Body of pancreas (tissue), 4 donors: ENCODE measurements around the gene TMA7. TPM values are rescaled to one million over a fixed set of nuclear protein-coding genes. Genes with fewer than 3 reads are reported as not detected.
A peak's percentile ranks its signal among the peaks of the same experiment; 100 is the strongest.

Source experiments
- ATAC-seq: fragments of 150-250 bp; one replicate; pipeline ENCODE4 v1.9.1; 2016
- DNase-seq, 4 donors: peaks; one replicate each; pipeline ENCODE4 v3.0.0-alpha.2; 2019
- H3K27ac ChIP-seq, 4 donors: fragments of 200-600 bp; sonication (generic); 1 replicate in 3 of 4; 2 replicates in 1 of 4; pipeline versions ENCODE4 v1.5.1 to v1.6.1; 2016 to 2019; ENCODE audit warnings: mild to moderate bottlenecking in 1 of 4, mixed read lengths in 1 of 4, moderate library complexity in 1 of 4
- H3K27me3 ChIP-seq, 2 donors: fragments of 200-600 bp; sonication (generic); one replicate each; pipeline ENCODE4 v1.6.0; 2016; ENCODE audit warnings: mild to moderate bottlenecking in 1 of 2
- H3K36me3 ChIP-seq, 2 donors: fragments of 200-600 bp; sonication (generic); replicated peaks in 1 of 2; 2 replicates each; pipeline ENCODE4 v1.5.1; 2016; ENCODE audit warnings: low read depth in 2 of 2; ENCODE audit not compliant: insufficient read depth in 1 of 2
- H3K4me1 ChIP-seq: fragments of 200-600 bp; sonication (generic); one replicate; pipeline ENCODE4 v1.6.0; 2016
- H3K4me3 ChIP-seq, 2 donors: fragments of 200-600 bp; sonication (generic); 1 replicate in 1 of 2; 2 replicates in 1 of 2; pipeline ENCODE4 v1.5.1; 2016 to 2019
- H3K9me3 ChIP-seq, 3 donors: fragments of 200-600 bp; sonication (generic); 1 replicate in 2 of 3; 2 replicates in 1 of 3; pipeline ENCODE4 v1.5.1; 2016
- CTCF ChIP-seq, 7 experiments: fragments of 450-650 bp in 4 of 7; fragments of 200-600 bp in 3 of 7; sonication (generic) in 3 of 7; IDR thresholded peaks; one replicate each; pipeline ENCODE4 v1.5.1; 2016 to 2019; ENCODE audit warnings: antibody characterized with exemption in 7 of 7
- POLR2A ChIP-seq, 3 donors: fragments of 450-650 bp; IDR thresholded peaks; one replicate each; pipeline ENCODE4 v1.6.1; 2016; ENCODE audit warnings: antibody characterized with exemption in 3 of 3, mild to moderate bottlenecking in 2 of 3
- WGBS, 2 donors: methylation state at CpG; one replicate each; pipeline ENCODE4 v1.1.5; 2017; 5-methylcytosine and 5-hydroxymethylcytosine counted together
- intact Hi-C: fragments of 100-400 bp; cut with DNase I; formaldehyde crosslinking; loops from one replicate; pipeline ENCODE4 v1.15.1; 2023
- total RNA-seq, 2 donors: library from RNA; depleted of rRNA; stranded (reverse); fragments of >200 nt; gene quantifications; one replicate each; pipeline ENCODE4 v1.1.0, GENCODE V29; 2016

Gene TMA7
- total RNA-seq, 2 donors from 2014 or later: 113 to 156 TPM

GRCh38 chr3:48402281-48402732 lies 37.8 kb upstream of the TMA7 start:
- DNase-seq: peak; percentile 51 to 82 (median 76)
- Histone ChIP-seq H3K27ac (peak overlapping the region; percentile 33 to 68 (median 53)), H3K4me3 (no peak overlapping the region), H3K36me3 (peaks cover 4 to 6% of the 10 kb centered on the region in 2 donors), H3K27me3 (no peaks in the 10 kb centered on the region), H3K4me1 (peaks cover 35% of the 10 kb centered on the region), H3K9me3 (no peaks in the 10 kb centered on the region)
- ATAC-seq: peak; percentile 33
- 29 to 30% methylated on average over 7 to 8 of the region's 8 CpGs for WGBS, 2 donors
- TF ChIP-seq POLR2A (IDR thresholded peaks at IDR 0.05): no peak
- no peak for TF ChIP-seq CTCF (IDR thresholded peaks at IDR 0.05)
- intact Hi-C loops: loop anchor here (5.0 kb wide), 1 partner anchor 35 kb away; no protein-coding TSS in a partner anchor

GRCh38 chr3:48402907-48403306 lies 37.1 kb upstream of the TMA7 start:
- 17 to 56% methylated on average over 1 to 3 of the region's 3 CpGs for WGBS, 2 donors
- H3K4me1 ChIP-seq: peaks cover 35% of the 10 kb centered on the region
- peak in 1 of 4 donors; percentile 6 for DNase-seq
- TF ChIP-seq CTCF (IDR thresholded peaks at IDR 0.05) (no peak), POLR2A (IDR thresholded peaks at IDR 0.05) (no peak)
- intact Hi-C loops: loop anchor here (5.0 kb wide), 1 partner anchor 34 kb away; no protein-coding TSS in a partner anchor
- no peak for ATAC-seq
- H3K27me3 ChIP-seq: no peaks in the 10 kb centered on the region
- H3K4me3 ChIP-seq: no peak overlapping the region
- H3K36me3 ChIP-seq: peaks cover 4 to 6% of the 10 kb centered on the region in 2 donors
- H3K9me3 ChIP-seq: no peaks in the 10 kb centered on the region
- peak overlapping the region in 3 of 4 donors; percentile 53 to 68 (median 53) for H3K27ac ChIP-seq

GRCh38 chr3:48403533-48404439 lies 36.3 kb upstream of the TMA7 start:
- WGBS, 2 donors: 79 to 85% methylated on average over 9 to 15 of the region's 15 CpGs
- ATAC-seq: no peak
- no peaks in the 10 kb centered on the region for H3K27me3 ChIP-seq
- no peak overlapping the region for H3K4me3 ChIP-seq
- H3K9me3 ChIP-seq: no peaks in the 10 kb centered on the region
- peaks cover 29% of the 10 kb centered on the region for H3K4me1 ChIP-seq
- no peak overlapping the region for H3K27ac ChIP-seq
- intact Hi-C loops: loop anchor here (5.0 kb wide), 1 partner anchor 34 kb away; no protein-coding TSS in a partner anchor
- TF ChIP-seq POLR2A (IDR thresholded peaks at IDR 0.05) (no peak), CTCF (IDR thresholded peaks at IDR 0.05) (no peak)
- H3K36me3 ChIP-seq: peaks cover 4 to 6% of the 10 kb centered on the region in 2 donors
- DNase-seq: peak in 2 of 4 donors; percentile 8 to 11

GRCh38 chr3:48404440-48405342 lies 35.4 kb upstream of the TMA7 start:
- WGBS, 2 donors: 71 to 78% methylated on average over 18 to 21 of the region's 21 CpGs
- H3K4me3 ChIP-seq: no peak overlapping the region
- H3K4me1 ChIP-seq: peaks cover 20% of the 10 kb centered on the region
- TF ChIP-seq POLR2A (IDR thresholded peaks at IDR 0.05) (no peak), CTCF (IDR thresholded peaks at IDR 0.05) (no peak)
- ATAC-seq (no peak), DNase-seq (peak; percentile 1 to 9 (median 6))
- no peaks in the 10 kb centered on the region for H3K27me3 ChIP-seq
- intact Hi-C loops: loop anchor here (5.0 kb wide), 1 partner anchor 33 kb away; no protein-coding TSS in a partner anchor
- H3K9me3 ChIP-seq: no peaks in the 10 kb centered on the region
- H3K36me3 ChIP-seq: peaks cover 5 to 13% of the 10 kb centered on the region in 2 donors
- H3K27ac ChIP-seq: no peak overlapping the region
